ENCODE results near the gene MANSC4. TPM values are rescaled to one million over a fixed set of nuclear protein-coding genes. Genes with fewer than 3 reads are reported as not detected.

The MANSC4 gene
- polyA plus RNA-seq: not detected

DNA sequence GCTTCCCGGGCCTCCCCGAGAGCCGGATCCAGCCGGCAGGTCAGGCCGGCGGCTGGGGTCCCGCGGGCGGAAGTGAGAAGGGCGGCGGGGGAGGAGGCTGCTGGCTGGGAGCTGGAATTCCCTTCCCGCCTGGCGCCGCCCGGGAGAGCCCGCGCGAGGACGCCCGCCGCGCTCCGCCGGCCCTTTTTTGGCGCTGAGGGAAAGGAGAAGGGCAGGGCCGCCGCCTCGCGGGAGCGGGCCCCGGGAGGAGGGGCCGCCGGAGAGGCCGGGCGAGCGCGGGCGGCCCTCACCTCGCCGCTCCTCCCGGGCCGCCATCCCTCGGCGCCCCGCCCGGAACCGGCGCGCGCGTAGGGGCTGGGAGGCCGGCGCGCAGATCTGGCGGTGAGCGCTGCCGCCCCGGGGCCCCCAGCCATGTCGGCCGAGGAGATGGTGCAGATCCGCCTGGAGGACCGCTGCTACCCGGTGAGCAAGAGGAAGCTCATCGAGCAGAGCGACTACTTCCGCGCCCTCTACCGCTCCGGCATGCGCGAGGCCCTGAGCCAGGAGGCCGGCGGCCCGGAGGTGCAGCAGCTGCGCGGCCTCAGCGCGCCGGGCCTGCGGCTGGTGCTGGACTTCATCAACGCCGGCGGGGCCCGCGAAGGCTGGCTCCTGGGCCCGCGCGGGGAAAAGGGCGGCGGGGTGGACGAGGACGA is at the start of gene MANSC4, which contains the start of gene KLHL42:
MANSC4 (minus strand) TSS at position 317 of the 692 bp plus-strand sequence. CDS start 8,960 bp downstream, outside the sequence.
KLHL42 (plus strand) TSS at position 314 of the 692 bp plus-strand sequence; CDS start at position 412, 98 bp downstream.
- H3K27ac ChIP-seq (ENCODE audit: low read depth in 2 of 2, low read length in 1 of 2): peak within 1 kb of the TSS; percentile 90 to 95
- peaks cover 6 to 11% of the 10 kb centered on the region in 2 donors for H3K4me1 ChIP-seq (ENCODE audit: control insufficient read depth in 2 of 2, insufficient read depth in 2 of 2, low read length in 1 of 2)
- no peaks in the 10 kb centered on the region for H3K9me3 ChIP-seq (ENCODE audit: control insufficient read depth in 2 of 2, insufficient read depth in 1 of 2, low read depth in 1 of 2, low read length in 1 of 2)

DNA sequence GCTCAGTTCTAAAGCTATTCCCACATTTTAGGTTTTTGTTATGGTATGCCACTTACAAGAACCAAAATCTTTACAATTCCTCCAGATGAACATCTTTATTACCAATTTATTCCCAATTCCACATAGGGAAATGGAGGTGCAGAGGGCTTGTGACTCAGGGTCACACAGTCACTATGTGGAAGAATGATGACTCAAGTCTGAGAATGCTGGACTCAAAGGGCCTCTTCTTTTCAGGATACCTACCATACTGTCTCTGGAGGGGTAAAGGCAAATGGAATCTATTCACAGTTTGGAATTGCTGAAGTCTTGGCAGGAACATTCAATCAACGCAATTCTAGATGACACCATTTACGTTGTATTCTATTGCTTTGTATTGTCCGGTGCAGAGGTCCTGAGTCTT is 48.2 kb upstream of the MANSC4 start:
- Histone ChIP-seq H3K27me3 (ENCODE audit: control insufficient read depth in 1 of 2, insufficient read depth in 2 of 2, low read length in 2 of 2) (no peaks in the 10 kb centered on the region), H3K36me3 (ENCODE audit: control insufficient read depth in 2 of 2, insufficient read depth in 2 of 2, low read length in 1 of 2) (no peaks in the 10 kb centered on the region), H3K9me3 (ENCODE audit: control insufficient read depth in 2 of 2, insufficient read depth in 1 of 2, low read depth in 1 of 2, low read length in 1 of 2) (peaks cover 0 to 3% of the 10 kb centered on the region in 2 donors), H3K4me3 (ENCODE audit: low read depth in 1 of 2, low read length in 2 of 2) (no peak overlapping the region), H3K4me1 (ENCODE audit: control insufficient read depth in 2 of 2, insufficient read depth in 2 of 2, low read length in 1 of 2) (no peaks in the 10 kb centered on the region), H3K27ac (ENCODE audit: low read depth in 2 of 2, low read length in 1 of 2) (no peak overlapping the region)
- 95 to 96% methylated on average over 3 of the region's 3 CpGs for WGBS, 2 donors

More for the DNA sequence above, at the start of gene MANSC4, which contains the start of gene KLHL42:
- 0 to 1% methylated on average over 55 to 92 of the region's 92 CpGs for WGBS, 2 donors
- Histone ChIP-seq H3K4me3 (ENCODE audit: low read depth in 1 of 2, low read length in 2 of 2) (peak within 1 kb of the TSS; percentile 76 to 91), H3K36me3 (ENCODE audit: control insufficient read depth in 2 of 2, insufficient read depth in 2 of 2, low read length in 1 of 2) (no peaks in the 10 kb centered on the region), H3K27me3 (ENCODE audit: control insufficient read depth in 1 of 2, insufficient read depth in 2 of 2, low read length in 2 of 2) (no peaks in the 10 kb centered on the region)

DNA sequence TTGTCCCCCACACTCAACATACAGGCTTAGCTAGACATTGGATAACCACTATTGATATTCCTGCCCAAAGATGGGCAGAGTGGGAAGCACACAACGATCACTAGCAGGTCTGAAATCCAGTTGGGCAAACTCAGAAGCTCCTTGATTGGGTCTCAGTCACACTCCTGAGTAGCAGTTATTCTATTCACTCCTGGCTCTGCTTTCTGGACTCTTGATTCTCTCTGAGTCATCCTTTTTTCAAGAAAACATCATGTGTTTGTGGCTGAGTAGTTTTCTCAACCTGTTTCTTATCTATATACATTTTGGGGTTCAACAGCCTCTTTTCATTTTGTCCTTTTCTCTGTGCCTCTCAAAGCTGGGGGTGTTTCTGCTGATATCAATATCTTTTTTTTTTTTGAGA is 46.0 kb upstream of the MANSC4 start:
- H3K4me1 ChIP-seq (ENCODE audit: control insufficient read depth in 2 of 2, insufficient read depth in 2 of 2, low read length in 1 of 2): no peaks in the 10 kb centered on the region
- H3K27ac ChIP-seq (ENCODE audit: low read depth in 2 of 2, low read length in 1 of 2): no peak overlapping the region
- H3K9me3 ChIP-seq (ENCODE audit: control insufficient read depth in 2 of 2, insufficient read depth in 1 of 2, low read depth in 1 of 2, low read length in 1 of 2): peaks cover 0 to 3% of the 10 kb centered on the region in 2 donors
- H3K27me3 ChIP-seq (ENCODE audit: control insufficient read depth in 1 of 2, insufficient read depth in 2 of 2, low read length in 2 of 2): no peaks in the 10 kb centered on the region
- H3K4me3 ChIP-seq (ENCODE audit: low read depth in 1 of 2, low read length in 2 of 2): no peak overlapping the region
- no peaks in the 10 kb centered on the region for H3K36me3 ChIP-seq (ENCODE audit: control insufficient read depth in 2 of 2, insufficient read depth in 2 of 2, low read length in 1 of 2)
- WGBS, 2 donors: 77 to 93% methylated on average over 1 of the region's 1 CpG

DNA sequence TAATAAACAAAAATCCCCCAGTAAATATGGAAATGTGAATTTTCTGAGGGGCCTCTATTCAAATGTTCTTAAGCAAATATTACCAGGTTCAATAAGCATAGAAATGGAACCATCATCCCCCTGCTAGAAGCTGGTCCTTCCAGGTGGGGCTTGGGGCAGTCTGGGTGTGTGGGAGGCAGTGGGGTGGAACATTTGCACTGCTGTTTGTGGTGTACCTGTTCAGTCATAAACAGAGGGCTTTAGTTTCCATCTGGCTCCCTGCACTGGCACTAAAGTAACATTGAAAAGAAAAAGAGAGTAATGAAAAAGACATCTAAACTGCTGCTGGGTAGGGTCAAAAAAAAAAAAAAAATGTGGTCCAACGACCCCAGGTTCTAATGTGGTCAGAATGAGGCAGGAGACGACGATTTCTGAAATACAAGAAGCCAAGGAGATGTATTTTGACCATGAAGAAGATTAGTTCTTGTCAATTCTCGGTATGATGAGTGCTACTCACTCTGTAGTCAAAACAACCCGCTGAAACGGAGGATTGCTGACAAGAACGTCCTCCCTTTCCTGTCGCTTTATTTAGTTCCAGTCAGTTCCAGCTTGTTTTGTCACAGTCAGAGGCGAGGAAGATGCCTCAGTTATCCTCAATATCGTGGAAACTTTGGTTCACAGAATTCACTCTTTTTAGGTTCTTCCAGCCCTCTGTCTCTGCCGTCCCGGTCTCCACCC is 44.2 kb upstream of the MANSC4 start:
- H3K36me3 ChIP-seq (ENCODE audit: control insufficient read depth in 2 of 2, insufficient read depth in 2 of 2, low read length in 1 of 2): no peaks in the 10 kb centered on the region
- H3K27me3 ChIP-seq (ENCODE audit: control insufficient read depth in 1 of 2, insufficient read depth in 2 of 2, low read length in 2 of 2): no peaks in the 10 kb centered on the region
- H3K4me3 ChIP-seq (ENCODE audit: low read depth in 1 of 2, low read length in 2 of 2): no peak overlapping the region
- no peak overlapping the region for H3K27ac ChIP-seq (ENCODE audit: low read depth in 2 of 2, low read length in 1 of 2)
- peaks cover 0 to 3% of the 10 kb centered on the region in 2 donors for H3K9me3 ChIP-seq (ENCODE audit: control insufficient read depth in 2 of 2, insufficient read depth in 1 of 2, low read depth in 1 of 2, low read length in 1 of 2)
- no peaks in the 10 kb centered on the region for H3K4me1 ChIP-seq (ENCODE audit: control insufficient read depth in 2 of 2, insufficient read depth in 2 of 2, low read length in 1 of 2)
- WGBS, 2 donors: 65 to 74% methylated on average over 12 of the region's 12 CpGs

DNA sequence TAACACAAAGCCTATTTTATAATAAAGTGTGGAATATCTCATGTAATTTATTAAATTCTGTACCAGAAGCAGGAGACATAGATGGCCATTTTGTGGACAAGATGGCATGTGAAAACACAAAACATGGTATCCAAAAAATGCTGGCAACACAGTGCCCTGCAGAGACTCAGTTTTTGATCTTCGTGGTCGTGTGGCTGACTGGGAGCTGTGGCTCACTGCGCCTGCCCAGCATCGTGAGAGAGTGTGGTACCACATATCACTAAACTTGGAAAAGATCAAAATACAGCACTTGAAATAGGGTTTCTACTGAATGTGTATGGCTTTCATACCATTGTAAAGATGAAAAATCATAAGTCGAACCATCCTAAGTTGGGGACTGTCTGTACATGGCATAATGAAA is 43.0 kb upstream of the MANSC4 start:
- no peaks in the 10 kb centered on the region for H3K4me1 ChIP-seq (ENCODE audit: control insufficient read depth in 2 of 2, insufficient read depth in 2 of 2, low read length in 1 of 2)
- no peaks in the 10 kb centered on the region for H3K27me3 ChIP-seq (ENCODE audit: control insufficient read depth in 1 of 2, insufficient read depth in 2 of 2, low read length in 2 of 2)
- H3K36me3 ChIP-seq (ENCODE audit: control insufficient read depth in 2 of 2, insufficient read depth in 2 of 2, low read length in 1 of 2): no peaks in the 10 kb centered on the region
- peaks cover 0 to 3% of the 10 kb centered on the region in 2 donors for H3K9me3 ChIP-seq (ENCODE audit: control insufficient read depth in 2 of 2, insufficient read depth in 1 of 2, low read depth in 1 of 2, low read length in 1 of 2)
- 83 to 87% methylated on average over 5 of the region's 5 CpGs for WGBS, 2 donors
- H3K4me3 ChIP-seq (ENCODE audit: low read depth in 1 of 2, low read length in 2 of 2): no peak overlapping the region
- H3K27ac ChIP-seq (ENCODE audit: low read depth in 2 of 2, low read length in 1 of 2): no peak overlapping the region

DNA sequence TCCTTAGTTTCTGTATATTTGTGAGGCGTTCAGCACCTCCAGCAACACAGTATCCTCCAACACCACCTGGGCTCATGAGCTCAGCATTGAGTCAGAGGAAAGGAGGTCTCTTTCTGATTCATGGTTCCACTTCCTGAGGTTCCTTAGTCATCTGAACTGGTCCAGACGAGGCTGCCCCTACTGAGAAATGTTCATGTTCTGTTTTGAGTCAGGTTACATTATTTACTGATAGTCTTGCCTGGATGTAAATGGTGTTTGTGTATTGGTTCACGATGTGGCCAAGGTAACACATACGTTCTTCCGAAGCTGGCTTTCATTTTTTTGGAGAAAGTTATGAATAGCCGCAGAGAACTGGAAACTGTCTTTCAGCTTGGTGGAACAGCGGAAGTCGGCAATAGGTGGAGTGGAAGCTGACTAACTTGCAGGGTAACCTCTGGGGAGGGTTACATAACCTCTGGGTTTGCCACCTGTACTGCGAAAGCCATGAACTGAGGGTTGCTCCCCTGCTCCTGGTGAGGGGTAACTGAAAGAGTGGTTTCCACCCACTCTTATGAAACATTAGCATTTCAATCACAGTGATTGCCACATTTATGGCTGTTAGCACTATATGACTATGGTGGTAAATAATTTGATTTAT is 42.2 kb upstream of the MANSC4 start:
- Histone ChIP-seq H3K4me3 (ENCODE audit: low read depth in 1 of 2, low read length in 2 of 2) (no peak overlapping the region), H3K4me1 (ENCODE audit: control insufficient read depth in 2 of 2, insufficient read depth in 2 of 2, low read length in 1 of 2) (no peaks in the 10 kb centered on the region), H3K27ac (ENCODE audit: low read depth in 2 of 2, low read length in 1 of 2) (no peak overlapping the region), H3K27me3 (ENCODE audit: control insufficient read depth in 1 of 2, insufficient read depth in 2 of 2, low read length in 2 of 2) (no peaks in the 10 kb centered on the region), H3K36me3 (ENCODE audit: control insufficient read depth in 2 of 2, insufficient read depth in 2 of 2, low read length in 1 of 2) (no peaks in the 10 kb centered on the region), H3K9me3 (ENCODE audit: control insufficient read depth in 2 of 2, insufficient read depth in 1 of 2, low read depth in 1 of 2, low read length in 1 of 2) (peaks cover 0 to 3% of the 10 kb centered on the region in 2 donors)
- WGBS, 2 donors: 58 to 62% methylated on average over 9 of the region's 9 CpGs

DNA sequence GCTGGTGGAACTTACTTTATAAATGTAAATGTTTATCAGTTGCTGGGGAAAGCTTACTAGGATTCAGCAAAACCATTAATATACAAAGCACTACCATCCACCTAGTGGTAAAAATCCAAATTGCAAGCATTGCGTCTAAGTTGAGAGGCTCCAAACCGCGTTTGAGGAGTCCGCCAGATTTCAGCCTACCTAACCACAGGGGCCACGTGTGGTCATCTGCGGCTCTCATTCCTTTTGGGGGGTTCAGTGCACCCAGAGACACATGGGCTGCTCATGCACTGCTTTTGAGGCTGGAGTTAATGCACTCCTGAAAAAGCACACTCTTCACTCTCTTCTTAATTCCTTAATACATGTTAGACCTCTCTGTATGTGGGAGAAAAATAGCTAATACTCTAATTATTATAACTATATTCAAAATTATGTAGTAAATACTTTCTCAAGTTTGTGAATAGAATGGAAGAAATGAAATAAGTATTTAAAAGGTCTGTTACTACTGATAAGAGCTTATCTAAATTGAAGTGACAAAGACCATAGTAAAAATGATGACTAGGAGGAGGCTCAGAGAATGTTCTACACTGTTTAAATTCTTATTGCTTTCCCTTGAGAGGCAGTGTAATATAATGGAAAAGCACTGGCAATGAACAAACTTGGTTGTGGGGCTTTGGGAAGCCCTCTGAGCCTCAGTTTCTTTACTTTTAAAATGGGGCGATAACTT is 41.4 kb upstream of the MANSC4 start:
- 14 to 15% methylated on average over 7 of the region's 7 CpGs for WGBS, 2 donors
- no peaks in the 10 kb centered on the region for H3K36me3 ChIP-seq (ENCODE audit: control insufficient read depth in 2 of 2, insufficient read depth in 2 of 2, low read length in 1 of 2)
- no peak overlapping the region for H3K27ac ChIP-seq (ENCODE audit: low read depth in 2 of 2, low read length in 1 of 2)
- no peak overlapping the region for H3K4me3 ChIP-seq (ENCODE audit: low read depth in 1 of 2, low read length in 2 of 2)
- H3K27me3 ChIP-seq (ENCODE audit: control insufficient read depth in 1 of 2, insufficient read depth in 2 of 2, low read length in 2 of 2): no peaks in the 10 kb centered on the region
- peaks cover 0 to 3% of the 10 kb centered on the region in 2 donors for H3K9me3 ChIP-seq (ENCODE audit: control insufficient read depth in 2 of 2, insufficient read depth in 1 of 2, low read depth in 1 of 2, low read length in 1 of 2)
- no peaks in the 10 kb centered on the region for H3K4me1 ChIP-seq (ENCODE audit: control insufficient read depth in 2 of 2, insufficient read depth in 2 of 2, low read length in 1 of 2)

DNA sequence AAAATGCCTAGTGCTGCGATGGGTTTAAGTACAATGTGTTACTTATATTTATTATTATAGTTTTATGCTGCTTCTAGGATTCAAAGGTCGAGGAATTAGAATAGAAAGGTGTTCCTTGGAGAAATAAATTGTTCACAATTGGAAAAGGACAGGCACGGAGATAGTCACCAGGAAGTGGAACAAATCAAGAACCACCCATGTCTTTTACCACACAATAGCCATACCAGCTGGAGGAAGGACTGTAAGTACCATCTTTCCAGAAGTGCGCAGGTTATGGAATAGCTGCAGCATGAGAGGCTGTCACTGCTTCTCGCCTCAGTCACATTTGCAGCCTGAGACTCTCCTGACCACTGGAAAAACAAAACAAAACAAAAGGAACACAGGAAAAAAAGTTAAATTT is 40.5 kb upstream of the MANSC4 start:
- no peak overlapping the region for H3K4me3 ChIP-seq (ENCODE audit: low read depth in 1 of 2, low read length in 2 of 2)
- no peaks in the 10 kb centered on the region for H3K27me3 ChIP-seq (ENCODE audit: control insufficient read depth in 1 of 2, insufficient read depth in 2 of 2, low read length in 2 of 2)
- peaks cover 0 to 3% of the 10 kb centered on the region in 2 donors for H3K9me3 ChIP-seq (ENCODE audit: control insufficient read depth in 2 of 2, insufficient read depth in 1 of 2, low read depth in 1 of 2, low read length in 1 of 2)
- no peaks in the 10 kb centered on the region for H3K4me1 ChIP-seq (ENCODE audit: control insufficient read depth in 2 of 2, insufficient read depth in 2 of 2, low read length in 1 of 2)
- H3K36me3 ChIP-seq (ENCODE audit: control insufficient read depth in 2 of 2, insufficient read depth in 2 of 2, low read length in 1 of 2): no peaks in the 10 kb centered on the region
- WGBS, 2 donors: 74 to 84% methylated on average over 5 of the region's 5 CpGs
- no peak overlapping the region for H3K27ac ChIP-seq (ENCODE audit: low read depth in 2 of 2, low read length in 1 of 2)

DNA sequence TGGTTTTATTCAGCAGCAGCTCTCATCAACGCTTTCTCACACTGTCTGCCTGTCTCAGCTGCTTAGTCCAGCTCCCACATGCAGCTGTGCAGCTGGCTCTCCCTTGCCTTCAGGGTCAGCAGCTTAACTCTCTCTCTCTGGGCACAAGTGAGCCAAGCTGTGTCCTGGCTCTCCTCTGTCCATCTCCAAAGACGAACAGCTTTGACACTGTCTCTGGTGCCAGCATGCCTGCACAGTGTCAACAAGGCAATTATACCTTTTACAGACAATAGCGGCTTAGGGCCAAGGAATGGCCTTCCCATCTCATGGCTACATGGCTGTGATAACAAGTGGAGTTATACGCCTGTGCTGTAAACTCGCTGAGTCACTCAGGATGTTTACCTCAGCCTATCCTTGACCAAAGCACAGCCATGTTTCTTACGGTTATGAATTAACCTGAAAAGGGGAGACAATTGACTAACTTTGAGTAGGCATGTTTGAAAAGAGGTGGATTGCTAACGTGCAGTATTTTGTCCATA is 38.4 kb upstream of the MANSC4 start:
- H3K36me3 ChIP-seq (ENCODE audit: control insufficient read depth in 2 of 2, insufficient read depth in 2 of 2, low read length in 1 of 2): no peaks in the 10 kb centered on the region

More for the DNA sequence above, 38.4 kb upstream of the MANSC4 start:
- Histone ChIP-seq H3K4me1 (ENCODE audit: control insufficient read depth in 2 of 2, insufficient read depth in 2 of 2, low read length in 1 of 2) (no peaks in the 10 kb centered on the region), H3K9me3 (ENCODE audit: control insufficient read depth in 2 of 2, insufficient read depth in 1 of 2, low read depth in 1 of 2, low read length in 1 of 2) (no peaks in the 10 kb centered on the region), H3K27ac (ENCODE audit: low read depth in 2 of 2, low read length in 1 of 2) (no peak overlapping the region), H3K4me3 (ENCODE audit: low read depth in 1 of 2, low read length in 2 of 2) (no peak overlapping the region), H3K27me3 (ENCODE audit: control insufficient read depth in 1 of 2, insufficient read depth in 2 of 2, low read length in 2 of 2) (no peaks in the 10 kb centered on the region)
- WGBS, 2 donors: 66 to 81% methylated on average over 7 of the region's 7 CpGs

All from esophagus (tissue), 2 donors.